Urinary bladder (tissue), 4 donors: ENCODE data around the gene ZNF775. TPM values are rescaled to one million over a fixed set of nuclear protein-coding genes. Genes with fewer than 3 reads are reported as not detected.

Source experiments
- DNase-seq: peaks from one replicate; pipeline ENCODE4 v3.0.0-alpha.2; 2015; ENCODE audit errors: extremely low spot score
- H3K27ac ChIP-seq: one replicate; pipeline ENCODE4 v1.5.1; 2013; ENCODE audit warnings: low read depth, mild to moderate bottlenecking, moderate library complexity
- H3K36me3 ChIP-seq: one replicate; pipeline ENCODE4 v1.6.1; 2013; ENCODE audit warnings: mild to moderate bottlenecking, moderate library complexity; ENCODE audit not compliant: insufficient read depth
- H3K4me1 ChIP-seq: one replicate; pipeline ENCODE4 v1.6.1; 2013; ENCODE audit warnings: mild to moderate bottlenecking, moderate library complexity; ENCODE audit not compliant: insufficient read depth
- H3K4me3 ChIP-seq: one replicate; pipeline ENCODE4 v1.5.1; 2013; ENCODE audit warnings: low read depth, low read length
- WGBS: extraction: QIAGEN DNeasy Blood & Tissue Kit; methylation state at CpG from one replicate; pipeline ENCODE4 v1.1.7; 2013; 5-methylcytosine and 5-hydroxymethylcytosine counted together
- polyA plus RNA-seq: library from polyadenylated mRNA; stranded (reverse); fragments of 200-250 nt; gene quantifications from one replicate; pipeline ENCODE4 v1.2.3, GENCODE V29; 2013
- total RNA-seq: library from RNA; depleted of rRNA; stranded (reverse); fragments of >200 nt; gene quantifications from one replicate; pipeline ENCODE4 v1.2.3, GENCODE V29; 2014
- donor health status: healthy with polysubstance abuse.
- donor health status: healthy.

The ZNF775 gene
- total and polyA plus RNA-seq, 2 donors = 5.1 to 11.6 TPM

DNA sequence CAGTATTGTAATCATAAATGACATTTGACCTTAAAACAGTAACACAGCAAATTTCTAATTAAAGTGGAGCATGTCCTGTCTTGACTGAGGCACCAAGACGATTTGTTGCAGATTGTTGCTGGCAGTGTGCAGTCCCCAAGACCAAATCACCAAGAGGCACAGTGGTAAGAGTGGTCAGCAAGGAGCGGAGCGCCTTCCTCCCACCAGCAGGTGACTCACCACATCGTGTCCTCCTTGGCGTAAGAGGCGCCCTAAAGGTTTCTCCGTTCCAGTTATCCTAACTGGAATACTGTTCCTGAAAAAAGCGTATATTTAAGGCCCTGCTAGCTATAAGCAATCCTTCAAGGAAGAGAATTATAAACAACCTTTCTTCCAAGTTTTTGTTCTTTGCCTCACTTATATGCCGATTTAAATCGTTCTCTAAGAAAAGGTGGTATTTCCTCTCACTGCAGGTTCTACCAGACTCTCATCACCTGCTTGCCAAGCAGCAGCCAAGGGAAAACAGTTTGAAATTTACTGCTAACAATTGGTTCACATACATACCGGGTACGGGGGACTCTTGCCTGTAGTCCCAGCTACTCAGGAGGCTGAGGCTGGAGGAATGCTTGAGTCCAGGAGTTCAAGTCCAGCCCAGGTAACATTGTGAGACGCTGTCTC, 21.2 kb upstream of the ZNF775 start:
- no peak overlapping the region for H3K27ac ChIP-seq
- H3K4me3 ChIP-seq = no peak overlapping the region
- no peaks in the 10 kb centered on the region for H3K36me3 ChIP-seq
- 74% methylated on average over 13 of the region's 13 CpGs for WGBS
- H3K4me1 ChIP-seq = no peaks in the 10 kb centered on the region
- no peak for DNase-seq

GRCh38 chr7:150358433-150358832, 20.7 kb upstream of the ZNF775 start:
- 96% methylated on average over 4 of the region's 4 CpGs for WGBS
- no peaks in the 10 kb centered on the region for H3K36me3 ChIP-seq
- no peaks in the 10 kb centered on the region for H3K4me1 ChIP-seq
- H3K27ac ChIP-seq = no peak overlapping the region
- no peak overlapping the region for H3K4me3 ChIP-seq
- no peak for DNase-seq

GRCh38 chr7:150358988-150359621, 20.0 kb upstream of the ZNF775 start:
- Histone ChIP-seq H3K27ac (no peak overlapping the region), H3K36me3 (no peaks in the 10 kb centered on the region), H3K4me3 (no peak overlapping the region), H3K4me1 (no peaks in the 10 kb centered on the region)
- 88% methylated on average over 4 of the region's 4 CpGs for WGBS
- DNase-seq = no peak

GRCh38 chr7:150359622-150360362, 19.3 kb upstream of the ZNF775 start:
- no peak overlapping the region for H3K4me3 ChIP-seq
- no peak for DNase-seq
- no peaks in the 10 kb centered on the region for H3K36me3 ChIP-seq
- no peaks in the 10 kb centered on the region for H3K4me1 ChIP-seq
- WGBS = 99% methylated on average over 2 of the region's 2 CpGs
- H3K27ac ChIP-seq = no peak overlapping the region

DNA sequence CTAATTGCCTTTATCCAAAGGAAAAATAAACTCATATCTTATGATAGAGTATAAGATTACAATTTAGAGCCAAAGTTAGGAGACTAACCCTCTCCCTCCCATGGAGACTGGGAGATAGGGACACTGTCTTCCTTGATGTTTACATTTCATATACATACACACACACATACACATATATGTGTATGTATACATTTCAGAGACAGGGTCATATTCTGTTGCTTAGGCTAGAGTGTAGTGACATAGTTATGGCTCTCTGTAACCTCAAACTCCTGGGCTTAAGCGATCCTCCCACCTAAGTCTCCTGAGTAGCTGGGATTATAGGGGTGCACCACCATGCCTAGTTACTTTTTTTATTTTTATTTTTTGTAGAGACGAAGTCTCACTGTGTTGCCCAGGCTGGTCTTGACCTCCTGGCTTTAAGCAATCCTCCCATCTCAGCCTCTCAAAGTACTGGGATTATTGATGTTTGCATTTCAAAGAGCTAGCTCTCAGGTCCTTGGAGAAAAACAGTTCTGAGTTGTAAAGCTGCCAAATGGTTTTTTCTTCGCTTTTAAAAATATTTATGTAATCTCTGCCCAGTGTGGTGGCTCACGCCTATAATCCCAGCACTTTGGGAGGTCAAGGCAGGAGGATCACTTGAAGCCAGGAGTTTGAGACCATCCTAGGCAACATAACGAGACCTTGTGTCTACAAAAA, 18.6 kb upstream of the ZNF775 start:
- Histone ChIP-seq H3K4me3 (no peak overlapping the region), H3K36me3 (no peaks in the 10 kb centered on the region), H3K4me1 (no peaks in the 10 kb centered on the region), H3K27ac (no peak overlapping the region)
- WGBS = 65% methylated on average over 5 of the region's 5 CpGs
- DNase-seq = no peak

- Histone ChIP-seq H3K4me3 (no peak overlapping the region), H3K4me1 (no peaks in the 10 kb centered on the region), H3K36me3 (no peaks in the 10 kb centered on the region), H3K27ac (no peak overlapping the region)
- 42% methylated on average over 7 of the region's 7 CpGs for WGBS
- no peak for DNase-seq
Measured at GRCh38 chr7:150361402-150361801, 17.7 kb upstream of the ZNF775 start.

- no peak overlapping the region for H3K27ac ChIP-seq
- no peak overlapping the region for H3K4me3 ChIP-seq
- no peak for DNase-seq
- 50% methylated on average over 18 of the region's 18 CpGs for WGBS
- H3K4me1 ChIP-seq = no peaks in the 10 kb centered on the region
- H3K36me3 ChIP-seq = no peaks in the 10 kb centered on the region
Measured at GRCh38 chr7:150361807-150362621, 17.1 kb upstream of the ZNF775 start.

GRCh38 chr7:150363370-150363769, 15.8 kb upstream of the ZNF775 start:
- Histone ChIP-seq H3K36me3 (no peaks in the 10 kb centered on the region), H3K4me1 (no peaks in the 10 kb centered on the region), H3K4me3 (no peak overlapping the region), H3K27ac (no peak overlapping the region)
- no peak for DNase-seq
- 83% methylated on average over 4 of the region's 4 CpGs for WGBS

- DNase-seq = no peak
- Histone ChIP-seq H3K4me3 (no peak overlapping the region), H3K4me1 (no peaks in the 10 kb centered on the region), H3K27ac (no peak overlapping the region), H3K36me3 (no peaks in the 10 kb centered on the region)
- 80% methylated on average over 5 of the region's 5 CpGs for WGBS
Measured at GRCh38 chr7:150363872-150364271, 15.3 kb upstream of the ZNF775 start.

GRCh38 chr7:150365194-150365593, 13.9 kb upstream of the ZNF775 start:
- Histone ChIP-seq H3K4me3 (no peak overlapping the region), H3K4me1 (no peaks in the 10 kb centered on the region), H3K36me3 (no peaks in the 10 kb centered on the region), H3K27ac (no peak overlapping the region)
- 92% methylated on average over 10 of the region's 10 CpGs for WGBS
- DNase-seq = no peak

- no peak for DNase-seq
- H3K4me1 ChIP-seq = no peaks in the 10 kb centered on the region
- no peaks in the 10 kb centered on the region for H3K36me3 ChIP-seq
- H3K4me3 ChIP-seq = no peak overlapping the region
- 84% methylated on average over 5 of the region's 5 CpGs for WGBS
- no peak overlapping the region for H3K27ac ChIP-seq
Measured at GRCh38 chr7:150365673-150366398, 13.3 kb upstream of the ZNF775 start.

DNA sequence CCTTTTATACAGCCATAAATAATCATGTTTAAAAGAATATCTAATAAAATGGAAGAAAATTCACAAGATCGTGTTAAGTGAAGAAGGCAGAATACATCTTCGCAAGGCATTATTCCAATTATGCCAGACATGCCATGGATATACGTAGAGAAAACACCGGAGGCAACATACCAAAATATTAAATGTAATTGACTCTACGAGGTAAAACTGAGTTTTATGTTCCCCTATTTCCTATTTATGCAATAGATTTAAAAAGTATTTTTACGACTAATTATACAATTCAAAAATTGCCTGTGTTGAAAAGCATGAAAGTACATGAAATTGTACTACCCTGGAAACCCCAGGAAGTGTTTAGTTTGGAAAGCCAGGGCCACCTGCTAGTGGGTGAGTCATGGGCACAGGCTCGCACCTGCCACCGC, 11.4 kb upstream of the ZNF775 start:
- peaks cover 2% of the 10 kb centered on the region for H3K4me1 ChIP-seq
- no peak overlapping the region for H3K27ac ChIP-seq
- DNase-seq = no peak
- H3K4me3 ChIP-seq = peak overlapping the region; percentile 86
- no peaks in the 10 kb centered on the region for H3K36me3 ChIP-seq
- WGBS = 52% methylated on average over 8 of the region's 8 CpGs
